ENCODE data around the gene PCDHGB7.

DNA sequence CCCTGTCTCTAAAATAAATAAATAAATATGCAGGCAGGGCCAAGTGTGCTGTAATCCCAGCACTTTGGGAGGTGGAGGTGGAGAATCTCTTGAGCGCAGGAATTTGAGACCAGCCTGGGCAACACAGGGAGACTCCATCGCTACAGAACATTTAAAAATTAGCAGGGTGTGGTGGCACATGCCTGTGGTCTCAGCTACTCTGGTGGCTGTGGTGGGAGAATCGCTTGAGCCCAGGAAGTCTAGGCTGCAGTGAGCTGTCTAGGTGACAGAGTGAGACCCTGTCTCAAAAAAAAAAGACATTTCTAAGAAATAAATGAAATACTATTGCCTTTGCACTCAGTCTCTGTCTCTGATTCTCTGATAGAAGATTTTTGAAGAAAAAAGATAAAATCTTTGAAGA is 5.9 kb upstream of the PCDHGB7 start:
- TF ChIP-seq EGR1 (IDR thresholded peaks at IDR 0.05; ENCODE audit: low read depth in 2 of 2) (no peak), SP1 (IDR thresholded peaks at IDR 0.05) (no peak), MAX (IDR thresholded peaks at IDR 0.05) (no peak), YY1 (IDR thresholded peaks at IDR 0.05) (no peak), GABPA (IDR thresholded peaks at IDR 0.05 in 1 of 2, conservative IDR thresholded peaks at IDR 0.05 in 1 of 2) (no peak)
- TF ChIP-seq, protein P1, sequence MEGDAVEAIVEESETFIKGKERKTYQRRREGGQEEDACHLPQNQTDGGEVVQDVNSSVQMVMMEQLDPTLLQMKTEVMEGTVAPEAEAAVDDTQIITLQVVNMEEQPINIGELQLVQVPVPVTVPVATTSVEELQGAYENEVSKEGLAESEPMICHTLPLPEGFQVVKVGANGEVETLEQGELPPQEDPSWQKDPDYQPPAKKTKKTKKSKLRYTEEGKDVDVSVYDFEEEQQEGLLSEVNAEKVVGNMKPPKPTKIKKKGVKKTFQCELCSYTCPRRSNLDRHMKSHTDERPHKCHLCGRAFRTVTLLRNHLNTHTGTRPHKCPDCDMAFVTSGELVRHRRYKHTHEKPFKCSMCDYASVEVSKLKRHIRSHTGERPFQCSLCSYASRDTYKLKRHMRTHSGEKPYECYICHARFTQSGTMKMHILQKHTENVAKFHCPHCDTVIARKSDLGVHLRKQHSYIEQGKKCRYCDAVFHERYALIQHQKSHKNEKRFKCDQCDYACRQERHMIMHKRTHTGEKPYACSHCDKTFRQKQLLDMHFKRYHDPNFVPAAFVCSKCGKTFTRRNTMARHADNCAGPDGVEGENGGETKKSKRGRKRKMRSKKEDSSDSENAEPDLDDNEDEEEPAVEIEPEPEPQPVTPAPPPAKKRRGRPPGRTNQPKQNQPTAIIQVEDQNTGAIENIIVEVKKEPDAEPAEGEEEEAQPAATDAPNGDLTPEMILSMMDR (IDR thresholded peaks at IDR 0.05; ENCODE audit: low read depth, low read length, missing input control): no peak
- TF ChIP-seq, protein P2, sequence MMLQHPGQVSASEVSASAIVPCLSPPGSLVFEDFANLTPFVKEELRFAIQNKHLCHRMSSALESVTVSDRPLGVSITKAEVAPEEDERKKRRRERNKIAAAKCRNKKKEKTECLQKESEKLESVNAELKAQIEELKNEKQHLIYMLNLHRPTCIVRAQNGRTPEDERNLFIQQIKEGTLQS (IDR thresholded peaks at IDR 0.05): no peak

Data from liver (tissue), 3 donors.